Sciatic nerve (tissue), 2 donors: ENCODE results near the gene LRSAM1. TPM values are rescaled to one million over a fixed set of nuclear protein-coding genes. Genes with fewer than 3 reads are reported as not detected.

Experiments
- ATAC-seq: fragments of 200-7000 bp; cut with Tn5 transposase; one replicate; pipeline ENCODE4 v1.9.1; 2020; ENCODE audit warnings: mild to moderate bottlenecking, moderate library complexity
- DNase-seq: peaks from one replicate; pipeline ENCODE4 v3.0.0-alpha.2; 2020; ENCODE audit warnings: low spot score
- intact Hi-C: fragments of 100-400 bp; cut with DNase I; formaldehyde crosslinking; loops from one replicate; pipeline ENCODE4 v1.14.2; 2022
- total RNA-seq: library from RNA; stranded (reverse); fragmentation: NEBNext Ultra II Directional; extraction: Animal tissue kit (Norgen Biotek cat#: 25700); gene quantifications from one replicate; pipeline ENCODE4 v1.2.1, GENCODE V29; 2021
- donor health status: DM: no; HTN: no; CAD: no.
- donor health status: DM: no; HTN: no; CAD: no.

Gene LRSAM1
- 27.0 TPM for total RNA-seq

GRCh38 chr9:127450830-127451607, at the start of gene LRSAM1, which contains the start of gene RPL12:
TSS of gene LRSAM1 (plus strand) at chr9:127451510. CDS start at chr9:127454528, 3,018 bp downstream.
TSS of gene RPL12 (minus strand) at chr9:127451406. CDS start at chr9:127451317, 89 bp downstream.
- DNase-seq (peak; percentile 100), ATAC-seq (peak; percentile 94)
- intact Hi-C loops: no loop called here

- ATAC-seq (no peak), DNase-seq (no peak)
- intact Hi-C loops: no loop called here
Observed at GRCh38 chr9:127402401-127403090, 48.8 kb upstream of the LRSAM1 start.

GRCh38 chr9:127403507-127404192, 47.7 kb upstream of the LRSAM1 start:
- no peak for ATAC-seq
- intact Hi-C loops: no loop called here

DNA sequence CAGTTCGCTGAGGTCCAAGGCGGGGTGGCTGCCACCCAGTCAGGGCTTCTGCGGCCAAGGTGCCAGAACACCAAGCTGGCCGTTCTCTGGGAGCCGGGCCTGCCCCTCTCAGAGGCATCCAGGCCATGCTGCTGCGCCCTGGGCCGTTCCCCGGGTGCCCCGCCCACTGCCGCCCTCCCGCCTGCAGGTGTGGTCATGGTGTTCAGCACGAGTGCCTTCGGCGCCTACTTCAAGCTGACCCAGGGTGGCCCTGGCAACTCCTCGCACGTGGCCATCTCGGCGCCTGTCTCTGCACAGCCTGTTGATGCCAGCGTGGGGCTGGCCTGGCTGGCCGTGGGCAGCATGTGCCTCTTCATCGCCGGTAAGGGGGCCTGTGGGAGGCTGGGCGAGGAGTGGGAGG, 46.7 kb upstream of the LRSAM1 start:
- ATAC-seq: no peak
- intact Hi-C loops: no loop called here
- DNase-seq: no peak

More at GRCh38 chr9:127403507-127404192, 47.7 kb upstream of the LRSAM1 start:
- no peak for DNase-seq

GRCh38 chr9:127405344-127406125, 45.8 kb upstream of the LRSAM1 start:
- no peak for DNase-seq
- ATAC-seq: no peak
- intact Hi-C loops: no loop called here

- peak; percentile 21 for ATAC-seq
- DNase-seq: no peak
- intact Hi-C loops: no loop called here
Observed at GRCh38 chr9:127406799-127407491, 44.4 kb upstream of the LRSAM1 start.

DNA sequence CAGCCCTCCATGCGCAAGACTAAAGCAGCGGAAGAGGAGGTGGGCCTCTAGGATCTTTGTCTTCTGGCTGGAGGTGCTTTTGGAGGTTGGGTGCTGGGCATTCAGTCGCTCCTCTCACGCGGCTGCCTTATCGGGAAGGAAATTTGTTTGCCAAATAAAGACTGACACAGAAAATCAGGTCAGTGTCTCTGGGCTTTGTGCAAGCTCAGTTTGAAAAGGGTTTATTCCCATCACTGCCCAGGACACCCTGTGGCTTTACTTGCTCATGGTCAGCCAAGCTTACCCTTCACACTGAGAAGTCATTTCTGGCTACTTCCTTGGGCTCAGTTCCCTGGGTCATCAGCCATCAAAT, 43.8 kb upstream of the LRSAM1 start:
- DNase-seq: no peak
- ATAC-seq: no peak
- intact Hi-C loops: no loop called here

- DNase-seq (no peak), ATAC-seq (peak; percentile 49)
- intact Hi-C loops: no loop called here
Observed at GRCh38 chr9:127411122-127411521, 40.2 kb upstream of the LRSAM1 start.

GRCh38 chr9:127415141-127415540, 36.2 kb upstream of the LRSAM1 start:
- intact Hi-C loops: no loop called here
- no peak for ATAC-seq

GRCh38 chr9:127415657-127416056, 35.7 kb upstream of the LRSAM1 start:
- intact Hi-C loops: no loop called here
- ATAC-seq (no peak), DNase-seq (no peak)

More at GRCh38 chr9:127415141-127415540, 36.2 kb upstream of the LRSAM1 start:
- no peak for DNase-seq

DNA sequence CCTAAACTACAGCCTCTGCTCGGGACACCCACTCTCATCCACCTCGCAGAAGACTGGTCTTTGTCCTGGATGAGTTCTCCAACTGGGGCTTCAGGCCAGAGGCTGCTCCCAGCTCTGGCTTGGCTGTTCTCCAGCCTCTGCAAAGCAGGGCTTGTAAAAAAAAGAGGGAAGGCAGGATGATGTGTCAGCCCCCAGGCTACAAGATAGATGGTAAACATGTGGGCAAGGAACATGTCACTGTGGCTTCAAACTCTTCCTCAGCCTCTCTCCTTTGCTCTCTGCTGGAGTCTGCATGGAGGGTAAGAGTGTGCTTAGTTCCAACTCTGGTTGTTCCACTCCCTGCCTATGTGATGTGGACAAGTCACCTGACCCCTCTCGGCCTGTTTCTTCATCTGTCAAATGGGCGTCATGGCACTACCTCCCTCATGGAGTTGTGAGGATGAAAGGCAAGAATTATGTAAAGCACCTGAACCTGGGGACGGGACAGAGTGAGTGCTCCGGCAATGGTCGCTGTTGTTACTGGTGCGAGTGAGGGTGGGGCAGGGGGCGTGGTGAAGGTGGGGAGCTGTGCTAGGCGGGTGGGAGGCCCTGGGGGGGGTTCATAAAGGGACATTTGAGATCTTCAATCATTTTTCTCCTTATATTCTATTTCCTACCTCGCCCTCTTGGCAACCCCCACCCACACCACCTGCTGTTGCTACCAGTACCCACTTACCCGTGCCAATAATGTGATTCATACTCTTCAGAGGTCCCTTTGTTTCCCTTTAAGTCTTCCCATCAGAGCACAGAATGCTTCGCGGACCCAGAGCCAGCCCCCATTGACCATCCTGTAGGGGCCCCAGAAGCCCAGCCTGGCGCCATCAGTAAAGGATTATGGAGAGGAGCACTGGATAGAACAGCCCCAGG, 33.9 kb upstream of the LRSAM1 start:
- ATAC-seq (no peak), DNase-seq (no peak)
- intact Hi-C loops: no loop called here

DNA sequence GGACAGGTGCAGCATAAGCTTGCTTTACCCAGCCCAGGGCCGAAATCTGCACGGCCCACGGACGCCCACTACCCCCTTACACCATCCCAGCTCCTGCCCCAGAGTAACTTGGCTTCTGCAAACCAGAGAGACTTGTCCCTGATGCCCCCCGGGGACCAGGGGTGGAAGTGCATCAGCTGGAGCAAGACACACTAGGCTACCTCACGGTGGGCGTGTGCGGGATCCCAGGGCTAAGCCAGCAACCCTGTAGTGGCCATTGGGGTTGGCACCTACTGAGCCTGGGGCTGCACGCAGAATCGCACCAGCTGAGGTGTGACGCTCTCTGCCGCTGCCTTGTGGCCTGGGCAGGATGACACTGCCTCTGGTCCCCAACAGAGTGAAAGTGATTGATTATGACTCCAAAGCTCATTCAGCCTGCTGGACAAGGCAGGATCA, 33.3 kb upstream of the LRSAM1 start:
- intact Hi-C loops: no loop called here
- ATAC-seq: peak; percentile 17

GRCh38 chr9:127419348-127419747, 32.0 kb upstream of the LRSAM1 start:
- no peak for DNase-seq
- no peak for ATAC-seq
- intact Hi-C loops: no loop called here

More for the DNA sequence above, 33.3 kb upstream of the LRSAM1 start:
- no peak for DNase-seq

DNA sequence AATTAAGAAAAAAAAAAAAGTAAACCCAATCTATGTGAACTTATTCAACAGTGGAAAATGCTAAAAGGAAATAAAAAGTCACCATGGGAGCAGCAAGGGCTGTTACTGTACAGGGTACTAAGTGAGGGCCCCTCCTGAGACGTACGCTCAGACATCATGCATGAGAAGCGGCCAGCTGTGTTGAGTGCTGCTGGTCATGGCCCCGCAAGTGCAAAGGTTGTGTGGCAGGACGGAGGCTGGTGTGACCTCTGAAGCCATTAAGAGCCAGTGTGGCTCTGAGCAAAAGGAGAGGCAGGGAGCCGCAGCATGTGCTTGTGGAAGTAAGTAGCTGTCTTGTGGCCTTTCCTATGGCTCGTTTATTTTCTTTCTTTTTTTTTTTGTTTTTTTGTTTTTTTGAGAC, 30.3 kb upstream of the LRSAM1 start:
- no peak for ATAC-seq
- intact Hi-C loops: no loop called here
- no peak for DNase-seq

DNA sequence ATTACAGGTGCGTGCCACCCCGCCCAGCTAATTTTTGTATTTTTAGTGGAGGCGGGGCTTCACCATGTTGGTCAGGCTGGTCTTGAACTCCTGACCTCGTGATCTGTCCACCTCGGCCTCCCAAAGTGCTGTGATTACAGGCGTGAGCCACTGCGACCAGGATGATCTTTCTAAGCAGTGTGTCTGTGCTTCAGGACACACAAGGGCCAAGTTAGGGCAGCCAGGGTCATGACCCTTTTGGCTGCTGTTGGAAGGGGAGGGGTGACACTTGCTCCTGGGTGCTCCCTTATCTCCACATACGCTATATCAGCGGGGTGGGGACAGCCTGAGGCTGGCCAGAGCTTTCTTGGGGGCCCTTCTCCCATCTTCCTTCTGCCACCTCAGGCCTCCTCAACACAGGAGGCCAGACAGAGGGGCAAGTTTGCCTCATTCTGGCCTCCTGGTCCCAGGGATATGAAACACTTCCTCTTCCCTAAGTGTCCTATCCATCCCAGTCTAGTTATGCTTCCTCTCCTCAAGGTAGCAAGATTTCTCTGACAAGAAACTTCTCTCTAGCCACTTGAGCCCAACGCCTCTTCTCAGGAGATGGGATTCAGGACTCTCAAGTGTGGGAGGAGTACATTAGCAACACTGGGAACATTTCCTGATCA, 29.1 kb upstream of the LRSAM1 start:
- intact Hi-C loops: no loop called here

DNA sequence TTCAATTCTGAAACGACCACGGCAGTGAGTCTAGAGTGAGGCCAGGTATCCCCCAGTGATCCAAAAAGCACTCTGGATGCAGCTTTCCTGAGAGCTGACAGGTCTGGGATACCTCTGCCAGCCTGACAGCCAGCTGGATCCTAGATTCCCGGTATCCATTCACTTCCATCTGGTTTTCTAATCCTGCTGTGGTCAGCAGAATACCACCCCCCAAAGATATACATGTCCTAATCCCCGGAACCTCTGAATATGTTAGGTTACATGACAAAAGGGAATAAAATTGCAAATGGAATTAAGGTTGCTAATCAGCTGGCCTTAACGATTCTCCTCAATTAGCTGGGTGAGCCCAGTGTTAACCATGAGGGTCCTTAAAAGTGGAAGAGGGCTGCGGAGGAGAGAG, 28.5 kb upstream of the LRSAM1 start:
- intact Hi-C loops: no loop called here
- no peak for DNase-seq
- ATAC-seq: no peak

More for the DNA sequence above, 29.1 kb upstream of the LRSAM1 start:
- no peak for ATAC-seq
- DNase-seq: no peak

DNA sequence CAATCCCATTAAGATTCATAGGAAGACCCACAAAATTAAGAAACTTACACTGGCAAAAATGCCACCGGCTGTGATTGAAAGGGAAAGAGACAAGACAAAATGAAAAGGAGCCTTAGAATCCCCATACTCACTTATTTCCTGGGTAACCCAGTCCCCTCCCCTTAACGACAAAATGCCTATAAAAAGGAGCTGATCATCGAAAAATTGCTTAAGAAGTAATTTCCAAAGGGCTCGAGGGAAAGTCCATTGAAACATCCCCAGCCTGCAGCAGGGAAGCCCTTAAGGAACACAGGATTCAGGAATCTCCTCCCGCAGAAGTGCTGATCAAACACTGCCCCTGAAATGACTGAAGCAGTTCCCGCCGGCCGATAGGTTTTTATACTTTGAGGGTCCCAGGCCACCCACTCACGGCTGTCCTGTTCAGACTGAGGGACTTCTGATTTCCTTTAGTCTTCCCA, 27.8 kb upstream of the LRSAM1 start:
- DNase-seq (no peak), ATAC-seq (peak; percentile 15)
- intact Hi-C loops: no loop called here
